Limb (tissue), 2 donors: ENCODE results near the gene SVOPL.
"Not testable (repeated sequence)": the region's sequence is repeated elsewhere in the genome, so short reads cannot be mapped to it uniquely, and the experiment has no call there.

Experiments
- DNase-seq, 2 donors: peaks; one replicate each; pipeline ENCODE4 v3.0.0-alpha.2; 2016; ENCODE audit errors: extremely low spot score in 2 of 2

The SVOPL gene

GRCh38 chr7:138699661-138700060 is 1.5 kb downstream of the SVOPL start:
- DNase-seq: no peak

DNA sequence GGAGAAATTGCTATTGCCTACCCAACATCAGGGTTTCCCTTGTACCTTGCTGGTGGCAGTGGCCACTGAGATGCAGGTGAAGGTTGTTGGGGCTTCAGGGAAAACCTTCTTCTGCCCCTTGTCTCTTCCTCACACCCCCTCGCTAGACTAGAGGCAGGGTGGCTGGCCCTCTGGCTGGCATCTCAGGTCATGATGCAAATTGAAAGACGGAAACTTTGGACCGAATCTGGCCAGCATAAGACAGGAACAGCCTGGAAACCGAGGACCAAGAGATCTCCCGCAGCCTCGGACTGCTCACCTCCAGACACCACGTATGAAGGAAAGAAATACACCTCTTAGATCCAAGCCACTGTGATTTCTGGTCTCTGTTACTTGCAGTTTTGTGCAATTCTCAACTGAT is 2.9 kb downstream of the SVOPL start:
- no peak for DNase-seq

DNA sequence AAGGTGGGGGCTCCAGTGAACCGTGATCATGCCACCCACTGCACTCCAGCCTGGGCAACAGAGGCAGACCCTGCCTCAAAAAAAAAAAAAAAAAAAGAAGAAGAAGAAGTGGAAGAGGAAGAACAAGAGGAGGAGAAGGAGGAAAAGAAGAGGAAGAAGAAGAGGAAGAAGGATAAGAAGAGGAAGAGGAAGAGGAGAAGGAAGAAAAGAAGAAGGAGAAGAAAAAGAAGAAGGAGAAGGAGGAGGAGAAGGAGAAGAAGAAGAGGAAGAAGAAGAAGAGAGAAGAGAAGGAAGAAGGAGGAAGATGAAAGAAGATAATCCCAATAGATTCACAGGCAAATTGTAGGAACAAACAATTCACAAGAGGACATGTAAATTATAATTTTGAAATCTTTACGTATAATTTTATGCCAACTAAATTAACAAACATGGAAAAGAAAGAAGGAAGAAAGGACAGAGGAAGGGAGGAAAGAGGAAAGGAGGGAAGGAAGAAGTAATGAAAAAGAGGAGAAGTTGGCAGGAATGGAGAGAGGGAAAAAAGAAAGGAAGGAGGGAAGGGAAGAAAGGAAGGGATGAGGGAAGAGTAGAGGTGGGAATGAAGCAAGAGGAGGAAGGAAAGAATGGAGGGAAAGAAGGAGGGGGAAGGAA is 3.5 kb downstream of the SVOPL start:
- DNase-seq: no peak

DNA sequence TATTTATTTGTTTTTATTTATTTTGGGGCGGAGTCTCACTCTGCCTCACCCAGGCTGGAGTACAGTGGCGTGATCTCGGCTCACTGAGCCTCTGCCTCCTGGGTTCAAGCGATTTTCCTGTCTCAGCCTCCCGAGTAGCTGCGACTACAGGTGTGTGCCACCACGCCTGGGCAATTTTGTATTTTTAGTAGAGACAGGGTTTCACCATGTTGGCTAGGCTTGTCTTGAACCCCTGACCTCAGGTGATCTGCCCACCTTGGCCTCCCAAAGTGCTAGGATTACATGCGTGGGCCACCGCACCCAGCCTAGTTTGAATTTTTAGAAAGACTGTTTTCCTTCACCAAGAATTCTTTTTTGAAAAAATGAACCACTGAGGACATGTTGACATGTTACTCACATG is 5.4 kb downstream of the SVOPL start:
- not testable (repeated sequence) for DNase-seq

DNA sequence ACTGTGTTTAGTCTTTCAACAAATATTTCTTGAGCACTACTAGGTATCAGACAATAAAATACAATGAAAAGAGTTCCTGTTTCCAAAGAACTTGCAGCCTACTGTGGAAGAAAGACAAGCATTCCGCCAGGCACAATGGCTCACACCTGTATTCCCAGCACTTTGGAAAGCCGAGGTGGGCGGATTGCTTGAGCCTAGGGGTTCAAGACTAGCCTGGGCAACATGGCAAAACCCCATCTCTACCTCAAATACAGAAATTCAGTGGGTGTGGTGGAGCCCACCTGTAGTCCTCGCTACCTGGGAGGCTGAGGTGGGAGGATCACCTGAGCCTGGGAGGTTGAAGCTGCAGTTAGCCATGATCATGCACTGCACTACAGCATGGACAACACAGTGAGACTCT is 6.1 kb downstream of the SVOPL start:
- no peak for DNase-seq

GRCh38 chr7:138691178-138691577 is 10.0 kb downstream of the SVOPL start:
- no peak for DNase-seq

- no peak for DNase-seq
These were observed 10.7 kb downstream of the SVOPL start for GRCh38 chr7:138690495-138690894.

DNA sequence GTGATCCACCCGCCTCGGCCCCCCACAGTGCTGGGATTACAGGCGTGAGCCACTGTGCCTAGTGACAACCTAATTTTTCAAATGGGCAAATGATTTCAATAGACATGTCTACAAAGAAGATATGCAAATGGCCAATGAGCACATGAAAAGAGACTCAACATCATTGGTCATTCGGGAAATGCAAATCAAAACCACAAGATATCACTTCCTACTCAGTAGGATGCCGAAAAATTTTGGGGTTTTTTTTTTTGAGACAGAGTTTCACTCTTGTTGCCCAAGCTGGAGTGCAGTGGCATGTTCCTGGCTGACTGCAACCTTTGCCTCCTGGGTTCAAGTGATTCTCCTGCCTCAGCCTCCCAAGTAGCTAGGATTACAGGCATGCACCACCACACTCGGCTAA is 13.1 kb downstream of the SVOPL start:
- DNase-seq: not testable (repeated sequence)

DNA sequence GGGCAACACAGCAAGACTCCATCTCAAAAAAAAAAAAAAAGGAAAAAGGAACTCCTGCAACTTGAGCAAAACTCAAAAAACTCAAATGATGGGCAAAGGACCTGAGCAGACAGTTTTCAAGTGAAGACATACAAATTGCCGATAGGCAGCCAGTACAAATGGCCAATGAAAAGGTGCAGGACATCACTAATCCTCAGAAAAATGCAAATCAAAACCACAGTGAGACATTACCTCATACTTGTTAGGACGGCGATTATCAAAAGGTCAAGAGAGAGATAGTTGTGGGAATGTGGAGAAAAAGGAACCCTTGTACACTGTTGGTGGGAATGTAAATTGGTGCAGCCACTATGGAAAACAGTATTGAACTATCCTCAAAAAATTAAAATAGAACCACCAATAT is 16.8 kb downstream of the SVOPL start:
- no peak for DNase-seq

- no peak for DNase-seq
These were observed 21.4 kb downstream of the SVOPL start for GRCh38 chr7:138679793-138680192.

DNA sequence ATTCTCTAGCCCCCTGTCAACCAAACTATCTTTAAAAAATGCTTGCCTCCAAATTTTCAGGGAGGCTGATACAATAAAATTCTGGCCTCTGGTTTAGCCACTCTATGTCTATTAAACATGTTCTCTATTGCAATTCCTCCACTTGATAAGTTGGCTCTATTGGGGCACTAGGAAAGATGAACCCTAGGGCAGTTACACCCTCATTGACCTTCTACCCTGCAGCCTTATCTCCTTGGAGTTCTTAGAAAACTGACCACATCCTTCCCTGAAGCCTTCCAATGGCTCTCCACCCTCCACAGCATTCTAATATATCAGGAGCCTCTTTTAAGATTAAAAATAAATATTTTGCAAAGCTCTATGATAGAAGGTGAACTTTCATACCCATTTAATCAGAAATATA is 30.6 kb downstream of the SVOPL start:
- no peak for DNase-seq

DNA sequence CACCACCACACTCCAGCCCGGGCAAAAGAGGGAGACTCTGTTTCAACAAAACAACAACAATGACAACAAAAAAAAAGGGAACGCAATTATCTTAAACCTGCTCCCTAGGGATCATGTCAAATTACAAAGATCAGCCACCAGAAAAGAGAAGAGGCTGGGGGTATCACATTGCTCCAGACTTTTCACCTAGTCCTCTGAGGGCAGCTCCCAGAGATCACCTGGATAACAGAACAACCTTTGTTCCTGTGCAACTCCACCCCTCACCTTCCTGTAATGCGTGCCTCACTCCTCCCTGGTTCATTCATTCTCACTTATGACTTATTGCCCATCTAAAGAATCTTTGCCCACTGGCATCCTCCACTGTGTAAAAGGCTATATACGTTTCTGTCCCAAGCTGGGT is 31.8 kb downstream of the SVOPL start:
- no peak for DNase-seq

DNA sequence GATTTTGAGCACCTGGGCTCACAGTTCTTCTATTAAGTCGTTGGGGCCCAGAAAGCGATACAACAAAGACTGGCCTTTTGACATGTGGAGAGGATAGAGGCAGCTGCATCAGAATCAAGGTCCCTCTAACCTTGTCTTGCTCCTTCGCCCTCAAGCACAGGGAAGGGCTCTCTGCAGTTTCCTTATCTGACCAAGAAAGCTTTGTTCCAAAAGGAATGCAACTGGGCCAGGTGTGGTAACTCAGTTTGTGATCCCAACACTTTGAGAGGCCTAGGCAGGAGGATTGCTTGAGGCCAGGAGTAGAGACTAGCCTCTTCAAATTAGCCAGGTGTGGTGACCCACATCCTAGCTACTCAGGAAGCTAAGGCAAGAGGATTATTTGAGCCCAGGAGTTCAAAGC is 32.2 kb downstream of the SVOPL start:
- no peak for DNase-seq

GRCh38 chr7:138668229-138668596 is 32.9 kb downstream of the SVOPL start:
- DNase-seq: no peak

GRCh38 chr7:138667535-138668228 is 33.5 kb downstream of the SVOPL start:
- DNase-seq: no peak

DNA sequence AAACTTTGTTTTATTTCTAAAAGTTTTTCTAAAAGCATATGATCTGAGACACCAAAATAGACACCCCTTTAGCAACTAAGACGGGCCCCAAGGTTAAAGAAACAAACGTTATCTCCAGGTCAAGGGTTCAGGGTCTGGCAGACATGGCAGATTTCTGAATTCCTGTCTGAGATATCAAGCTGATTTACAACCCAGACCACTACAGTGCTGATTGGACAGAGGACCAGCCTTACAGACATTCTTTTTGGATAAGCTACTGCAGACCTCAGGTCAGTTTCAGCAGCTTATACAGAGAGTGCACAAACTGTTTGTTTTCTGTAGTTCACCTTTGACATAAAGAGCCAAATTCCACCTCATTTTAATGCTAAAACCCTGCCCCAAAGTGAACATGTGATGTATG is 34.8 kb downstream of the SVOPL start:
- no peak for DNase-seq

DNA sequence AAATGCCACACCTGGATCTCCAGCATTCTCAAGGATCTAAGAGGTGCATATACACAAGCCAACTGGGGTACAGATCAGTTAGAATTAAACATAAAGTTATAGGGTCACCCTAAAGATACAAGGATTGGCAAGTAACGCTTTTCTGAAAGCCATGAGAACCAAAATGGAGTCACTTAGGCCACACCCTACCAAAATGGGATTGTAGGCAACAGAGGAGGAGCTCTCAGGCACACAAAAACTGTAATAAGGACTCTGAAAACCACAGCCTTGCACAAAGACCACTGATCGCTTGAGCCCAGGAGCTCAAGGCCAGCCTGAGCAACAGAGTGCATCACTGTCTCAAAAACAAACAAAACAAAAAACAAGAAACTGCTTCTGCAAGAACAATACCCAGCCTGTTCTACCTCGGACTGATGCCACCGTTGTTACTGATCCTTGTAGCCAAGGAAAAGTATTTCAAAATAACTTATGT is 35.5 kb downstream of the SVOPL start:
- DNase-seq: no peak

DNA sequence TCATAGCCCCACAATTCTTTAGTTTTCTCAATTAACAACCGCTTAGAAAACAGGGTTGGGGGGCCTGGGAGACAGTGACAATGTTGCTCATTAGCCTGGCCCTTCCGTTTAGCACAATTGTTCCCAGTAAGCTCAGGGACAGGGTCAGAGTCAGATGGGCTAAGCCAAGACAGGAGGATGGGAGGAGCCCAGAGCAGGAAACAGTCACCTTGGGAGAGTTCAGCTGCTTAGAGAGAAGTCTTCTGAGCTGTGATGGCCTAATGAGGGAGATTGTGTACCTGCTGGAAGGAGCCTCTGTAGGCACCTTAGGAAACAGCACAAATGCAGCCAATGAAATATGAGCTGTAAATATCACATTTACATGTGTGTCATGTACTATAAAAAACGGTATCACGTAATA is 35.9 kb downstream of the SVOPL start:
- no peak for DNase-seq

DNA sequence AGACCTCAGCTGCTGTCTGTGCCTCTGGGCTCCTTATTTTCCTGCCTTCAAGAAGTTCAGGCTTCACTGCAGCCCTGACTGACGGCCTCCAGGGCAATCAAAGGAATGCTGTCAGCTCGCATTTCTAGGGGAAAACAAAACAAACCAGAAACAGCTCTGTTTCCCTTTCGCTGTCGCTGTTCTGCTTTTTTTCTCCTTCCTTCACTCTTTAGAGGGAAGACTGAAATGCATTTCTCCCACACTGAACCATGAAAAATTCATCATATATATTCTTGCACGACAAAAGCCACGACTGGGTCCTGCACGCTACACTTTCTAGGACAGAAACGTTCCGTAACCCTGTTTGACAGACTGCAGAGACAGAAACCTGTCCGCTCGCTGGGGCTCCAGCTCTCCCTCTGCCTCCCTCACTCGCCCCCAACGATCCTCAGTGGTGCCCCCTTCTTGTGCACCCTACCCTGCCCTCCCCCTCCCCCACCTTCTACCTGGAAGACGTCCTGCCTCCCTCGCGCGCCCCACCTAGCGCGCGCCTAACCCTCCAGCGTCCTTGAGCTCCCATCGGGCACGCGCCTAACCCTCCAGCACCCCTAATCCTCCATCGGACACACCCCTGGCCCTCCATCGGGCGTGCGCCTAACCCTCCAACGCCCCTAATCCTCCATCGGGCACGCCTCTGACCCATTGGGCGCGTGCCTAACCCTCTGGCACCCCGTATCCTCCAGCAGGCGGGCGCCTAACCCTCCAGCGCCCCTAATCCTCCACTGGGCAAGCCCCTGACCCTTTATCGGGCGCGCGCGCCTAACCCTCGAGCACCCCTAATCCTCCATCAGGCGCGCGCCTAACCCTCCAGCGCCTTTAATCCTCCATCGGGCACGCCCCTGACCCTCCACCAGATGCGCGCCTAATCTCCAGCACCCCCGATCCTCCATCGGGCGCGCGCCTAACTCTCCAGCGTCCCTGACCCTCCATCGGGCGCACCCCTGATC is 37.1 kb downstream of the SVOPL start:
- peak in 1 of 2 donors; percentile 43 for DNase-seq

GRCh38 chr7:138662991-138663320 is 38.2 kb downstream of the SVOPL start:
- no peak for DNase-seq

GRCh38 chr7:138662076-138662990 is 38.8 kb downstream of the SVOPL start:
- DNase-seq: no peak
